Measurements from ENCODE around the gene CLDN9.

Gene CLDN9

DNA sequence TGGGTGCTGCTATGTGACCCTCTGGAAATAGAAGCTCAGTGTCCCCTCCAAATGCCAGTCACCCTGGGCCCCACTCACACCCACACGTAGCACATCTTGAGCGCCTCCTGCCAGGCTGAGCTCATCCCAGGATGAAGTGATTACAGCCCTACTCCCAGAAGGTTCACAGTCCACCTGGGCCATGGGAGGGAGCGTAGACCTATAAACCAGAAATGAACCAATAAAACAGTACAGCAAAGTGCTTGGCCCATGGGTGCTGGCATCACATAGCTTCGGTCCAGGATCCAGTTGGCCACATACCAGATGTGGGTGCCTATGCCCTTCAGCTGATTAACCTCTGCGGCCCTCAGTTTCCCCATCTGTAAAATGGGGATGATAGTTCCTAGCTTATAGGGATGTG, 26.2 kb downstream of the CLDN9 start:
- FAIRE-seq (no peak), DNase-seq (ENCODE audit: insufficient read length, low spot score) (no peak)
- TF ChIP-seq TAF1 (IDR thresholded peaks at IDR 0.05; ENCODE audit: low read depth, low read length) (no peak), PAX5 (IDR thresholded peaks at IDR 0.05; ENCODE audit: insufficient read depth, low read length, severe bottlenecking) (no peak), POU2F2 (IDR thresholded peaks at IDR 0.05; ENCODE audit: low read depth, low read length) (no peak), POLR2A (IDR thresholded peaks at IDR 0.05; ENCODE audit: low read depth, low read length) (no peak), SPI1 (IDR thresholded peaks at IDR 0.05; ENCODE audit: low read depth, low read length) (no peak), POLR2AphosphoS5 (IDR thresholded peaks at IDR 0.05; ENCODE audit: low read depth, low read length) (no peak)

DNA sequence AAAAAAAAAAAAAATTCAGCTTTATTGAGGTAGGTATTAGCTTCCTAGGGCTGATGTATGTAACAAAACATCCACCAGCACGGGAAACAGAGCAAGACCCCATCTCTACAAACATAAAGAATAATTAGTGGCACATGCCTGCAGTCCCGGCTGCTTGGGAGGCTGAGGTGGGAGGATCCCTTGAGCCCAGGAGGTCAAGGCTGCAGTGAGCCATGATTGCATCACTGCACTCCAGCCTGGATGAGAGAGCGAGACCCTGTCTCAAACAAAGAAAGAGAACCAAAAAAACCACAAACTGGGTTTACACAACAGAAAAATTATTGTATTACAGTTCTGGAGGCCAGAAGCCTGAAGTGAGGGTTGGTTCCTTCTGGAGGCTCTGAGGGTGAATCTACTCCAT, 29.7 kb downstream of the CLDN9 start:
- DNase-seq (ENCODE audit: insufficient read length, low spot score): no peak
- TF ChIP-seq SPI1 (IDR thresholded peaks at IDR 0.05; ENCODE audit: low read depth, low read length): no peak
- no peak for TF ChIP-seq PAX5 (IDR thresholded peaks at IDR 0.05; ENCODE audit: insufficient read depth, low read length, severe bottlenecking)
- TF ChIP-seq POU2F2 (IDR thresholded peaks at IDR 0.05; ENCODE audit: low read depth, low read length): no peak
- TF ChIP-seq POLR2A (IDR thresholded peaks at IDR 0.05; ENCODE audit: low read depth, low read length): no peak
- no peak for TF ChIP-seq POLR2AphosphoS5 (IDR thresholded peaks at IDR 0.05; ENCODE audit: low read depth, low read length)
- no peak for TF ChIP-seq TAF1 (IDR thresholded peaks at IDR 0.05; ENCODE audit: low read depth, low read length)
- no peak for FAIRE-seq

DNA sequence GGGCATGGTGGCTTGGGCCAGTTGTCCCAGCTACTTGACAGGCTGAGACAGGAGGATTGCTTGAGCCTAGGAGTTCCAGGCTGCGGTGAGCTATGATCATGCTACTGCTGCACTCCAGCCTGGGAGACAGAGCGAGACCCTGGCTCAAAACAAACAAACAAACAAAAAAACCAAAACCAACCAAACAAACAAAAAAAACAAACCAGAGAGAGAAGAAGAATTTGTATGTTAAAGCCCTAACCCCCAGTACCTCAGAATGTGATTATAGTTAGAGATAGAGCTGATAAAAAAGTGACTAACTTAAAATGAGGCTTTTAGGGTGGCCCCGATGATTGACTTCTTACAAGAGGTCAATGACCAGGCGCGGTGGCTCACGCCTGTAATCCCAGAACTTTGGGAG, 32.0 kb downstream of the CLDN9 start:
- DNase-seq (ENCODE audit: insufficient read length, low spot score): no peak
- no peak for FAIRE-seq
- TF ChIP-seq TAF1 (IDR thresholded peaks at IDR 0.05; ENCODE audit: low read depth, low read length) (no peak), PAX5 (IDR thresholded peaks at IDR 0.05; ENCODE audit: insufficient read depth, low read length, severe bottlenecking) (no peak), POLR2A (IDR thresholded peaks at IDR 0.05; ENCODE audit: low read depth, low read length) (no peak), POLR2AphosphoS5 (IDR thresholded peaks at IDR 0.05; ENCODE audit: low read depth, low read length) (no peak), SPI1 (IDR thresholded peaks at IDR 0.05; ENCODE audit: low read depth, low read length) (no peak), POU2F2 (IDR thresholded peaks at IDR 0.05; ENCODE audit: low read depth, low read length) (no peak)

DNA sequence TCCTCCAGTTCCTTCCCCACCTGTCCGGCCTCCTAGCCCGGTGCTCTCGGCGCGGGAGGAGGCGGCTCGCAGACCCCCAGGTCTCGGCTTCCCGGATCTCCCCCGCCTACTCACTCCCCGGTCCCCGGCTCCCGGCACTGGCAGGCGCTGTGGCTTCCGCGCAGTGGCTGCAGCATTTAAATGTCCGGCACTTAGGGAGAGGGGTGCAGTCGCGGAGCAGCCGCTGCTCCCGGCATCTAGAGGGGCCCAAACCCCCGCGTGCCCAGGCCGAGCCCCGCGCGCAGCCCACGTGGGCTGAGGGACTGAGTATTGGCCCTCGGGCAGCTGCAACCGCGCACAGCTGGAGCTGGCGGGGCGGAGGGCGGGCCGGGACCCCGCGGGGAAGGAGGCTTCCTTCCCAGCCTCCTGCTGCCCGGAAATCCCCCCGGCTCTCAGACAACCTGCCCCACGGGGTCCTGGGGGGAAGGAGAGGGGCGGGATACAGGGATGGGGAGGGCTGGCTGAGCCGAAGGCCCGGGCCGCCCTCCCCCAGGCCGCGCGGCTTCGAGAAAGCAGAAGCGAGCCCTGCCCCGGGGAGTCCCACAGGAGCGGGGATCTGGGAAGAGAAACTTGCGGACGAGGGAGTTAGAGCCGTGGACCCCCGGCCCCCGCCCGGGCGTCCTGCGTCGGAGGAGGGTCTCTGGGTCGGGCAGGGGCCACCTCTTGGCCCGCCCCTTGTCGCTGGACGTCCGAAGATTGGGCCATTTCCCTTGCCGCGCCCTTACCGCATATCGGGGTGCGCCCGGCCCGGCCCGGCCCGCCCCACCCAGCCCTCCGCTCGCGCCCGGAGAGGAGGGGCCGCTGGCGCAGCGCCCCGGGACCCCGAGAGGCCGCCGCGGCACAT, 33.3 kb downstream of the CLDN9 start, which contains the start of gene MMP25:
TSS of gene MMP25 (plus strand) at position 804 of the 883 bp plus-strand sequence. CDS start 357 bp downstream, outside the sequence.
- FAIRE-seq: peak; percentile 51
- DNase-seq (ENCODE audit: insufficient read length, low spot score): no peak
- peak; percentile 81 for TF ChIP-seq SPI1 (IDR thresholded peaks at IDR 0.05; ENCODE audit: low read depth, low read length)
- TF ChIP-seq PAX5 (IDR thresholded peaks at IDR 0.05; ENCODE audit: insufficient read depth, low read length, severe bottlenecking): no peak

DNA sequence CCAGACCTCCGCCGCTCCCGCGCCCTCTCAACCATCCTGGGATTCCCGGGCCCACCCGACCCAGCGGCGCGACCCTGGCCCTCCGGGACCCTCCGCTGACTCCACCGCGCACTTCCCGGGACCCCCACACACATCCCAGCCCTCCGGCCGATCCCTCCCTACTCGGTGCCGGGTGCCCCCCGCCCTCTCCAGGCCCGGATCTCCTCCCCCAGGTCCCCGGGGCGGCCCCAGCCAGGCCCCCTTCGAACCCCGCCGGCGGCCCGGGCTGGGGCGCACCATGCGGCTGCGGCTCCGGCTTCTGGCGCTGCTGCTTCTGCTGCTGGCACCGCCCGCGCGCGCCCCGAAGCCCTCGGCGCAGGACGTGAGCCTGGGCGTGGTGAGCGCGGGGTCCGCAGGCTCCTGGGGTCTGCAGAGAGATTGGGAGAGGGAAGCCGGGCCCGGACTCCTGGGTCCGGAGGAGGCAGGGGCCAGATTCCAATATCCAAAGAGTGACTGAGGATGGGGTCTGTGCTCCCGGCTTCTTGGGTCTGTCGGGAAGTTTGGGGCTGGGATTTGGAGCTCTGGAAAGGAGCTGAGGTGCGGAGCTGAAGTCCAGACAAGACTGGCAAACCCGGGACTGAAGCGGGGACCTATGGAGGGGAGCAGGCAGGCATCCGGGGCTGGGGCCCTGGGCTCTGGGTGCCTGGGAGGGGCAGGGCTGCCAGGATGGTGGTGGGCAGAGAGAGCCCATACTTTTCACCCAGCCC, 34.1 kb downstream of the CLDN9 start:
- DNase-seq (ENCODE audit: insufficient read length, low spot score): no peak
- TF ChIP-seq PAX5 (IDR thresholded peaks at IDR 0.05; ENCODE audit: insufficient read depth, low read length, severe bottlenecking) (no peak), POLR2A (IDR thresholded peaks at IDR 0.05; ENCODE audit: low read depth, low read length) (no peak), SPI1 (IDR thresholded peaks at IDR 0.05; ENCODE audit: low read depth, low read length) (no peak), POU2F2 (IDR thresholded peaks at IDR 0.05; ENCODE audit: low read depth, low read length) (no peak), POLR2AphosphoS5 (IDR thresholded peaks at IDR 0.05; ENCODE audit: low read depth, low read length) (no peak), TAF1 (IDR thresholded peaks at IDR 0.05; ENCODE audit: low read depth, low read length) (no peak)
- FAIRE-seq: no peak

DNA sequence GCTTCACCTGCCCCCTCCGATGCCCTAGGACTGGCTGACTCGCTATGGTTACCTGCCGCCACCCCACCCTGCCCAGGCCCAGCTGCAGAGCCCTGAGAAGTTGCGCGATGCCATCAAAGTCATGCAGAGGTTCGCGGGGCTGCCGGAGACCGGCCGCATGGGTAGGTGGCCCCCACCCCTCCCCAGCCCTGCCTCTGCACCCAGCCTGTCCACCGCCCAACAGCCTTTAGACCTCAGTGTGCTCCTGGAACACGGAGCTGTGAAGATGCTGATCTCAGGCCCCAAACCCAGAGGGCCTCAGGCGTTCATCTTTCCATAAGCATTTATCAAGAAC, 34.6 kb downstream of the CLDN9 start:
- DNase-seq (ENCODE audit: insufficient read length, low spot score): no peak
- no peak for TF ChIP-seq POLR2A (IDR thresholded peaks at IDR 0.05; ENCODE audit: low read depth, low read length)
- no peak for TF ChIP-seq POU2F2 (IDR thresholded peaks at IDR 0.05; ENCODE audit: low read depth, low read length)
- no peak for TF ChIP-seq POLR2AphosphoS5 (IDR thresholded peaks at IDR 0.05; ENCODE audit: low read depth, low read length)
- no peak for TF ChIP-seq TAF1 (IDR thresholded peaks at IDR 0.05; ENCODE audit: low read depth, low read length)
- TF ChIP-seq PAX5 (IDR thresholded peaks at IDR 0.05; ENCODE audit: insufficient read depth, low read length, severe bottlenecking): no peak
- no peak for TF ChIP-seq SPI1 (IDR thresholded peaks at IDR 0.05; ENCODE audit: low read depth, low read length)
- no peak for FAIRE-seq

DNA sequence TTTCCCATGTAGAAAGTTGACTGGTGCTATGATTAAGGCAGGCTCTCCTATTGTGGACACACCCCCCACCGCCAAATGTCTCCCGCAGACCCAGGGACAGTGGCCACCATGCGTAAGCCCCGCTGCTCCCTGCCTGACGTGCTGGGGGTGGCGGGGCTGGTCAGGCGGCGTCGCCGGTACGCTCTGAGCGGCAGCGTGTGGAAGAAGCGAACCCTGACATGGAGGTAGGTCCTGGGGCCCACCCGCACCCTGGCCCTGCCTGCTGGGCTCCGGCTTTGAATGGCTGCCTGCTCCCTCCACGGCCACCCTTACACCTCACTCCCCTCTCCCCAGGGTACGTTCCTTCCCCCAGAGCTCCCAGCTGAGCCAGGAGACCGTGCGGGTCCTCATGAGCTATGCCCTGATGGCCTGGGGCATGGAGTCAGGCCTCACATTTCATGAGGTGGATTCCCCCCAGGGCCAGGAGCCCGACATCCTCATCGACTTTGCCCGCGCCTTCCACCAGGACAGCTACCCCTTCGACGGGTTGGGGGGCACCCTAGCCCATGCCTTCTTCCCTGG, 37.3 kb downstream of the CLDN9 start:
- DNase-seq (ENCODE audit: insufficient read length, low spot score): no peak
- no peak for FAIRE-seq
- no peak for TF ChIP-seq SPI1 (IDR thresholded peaks at IDR 0.05; ENCODE audit: low read depth, low read length)
- no peak for TF ChIP-seq POLR2A (IDR thresholded peaks at IDR 0.05; ENCODE audit: low read depth, low read length)
- TF ChIP-seq POLR2AphosphoS5 (IDR thresholded peaks at IDR 0.05; ENCODE audit: low read depth, low read length): no peak
- TF ChIP-seq TAF1 (IDR thresholded peaks at IDR 0.05; ENCODE audit: low read depth, low read length): no peak
- no peak for TF ChIP-seq POU2F2 (IDR thresholded peaks at IDR 0.05; ENCODE audit: low read depth, low read length)
- no peak for TF ChIP-seq PAX5 (IDR thresholded peaks at IDR 0.05; ENCODE audit: insufficient read depth, low read length, severe bottlenecking)

DNA sequence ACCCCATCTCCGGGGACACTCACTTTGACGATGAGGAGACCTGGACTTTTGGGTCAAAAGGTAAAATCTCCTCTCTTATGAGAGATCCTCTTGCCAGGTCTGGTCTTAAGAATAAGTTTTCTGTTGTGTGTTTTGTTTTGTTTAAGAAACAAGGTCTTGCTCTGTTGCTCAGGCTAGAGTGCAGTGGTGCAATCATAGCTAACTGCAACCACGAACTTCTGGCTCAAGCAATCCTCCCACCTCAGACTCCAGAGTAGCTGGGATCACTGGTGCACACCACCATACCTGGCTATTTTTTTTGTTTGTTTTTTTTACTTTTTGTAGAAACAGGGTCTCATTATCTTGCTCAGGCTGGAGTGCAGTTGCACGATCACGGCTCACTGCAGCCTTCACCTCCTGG, 37.8 kb downstream of the CLDN9 start:
- FAIRE-seq (peak; percentile 65), DNase-seq (ENCODE audit: insufficient read length, low spot score) (no peak)
- TF ChIP-seq SPI1 (IDR thresholded peaks at IDR 0.05; ENCODE audit: low read depth, low read length) (no peak), POLR2A (IDR thresholded peaks at IDR 0.05; ENCODE audit: low read depth, low read length) (no peak), TAF1 (IDR thresholded peaks at IDR 0.05; ENCODE audit: low read depth, low read length) (no peak)

DNA sequence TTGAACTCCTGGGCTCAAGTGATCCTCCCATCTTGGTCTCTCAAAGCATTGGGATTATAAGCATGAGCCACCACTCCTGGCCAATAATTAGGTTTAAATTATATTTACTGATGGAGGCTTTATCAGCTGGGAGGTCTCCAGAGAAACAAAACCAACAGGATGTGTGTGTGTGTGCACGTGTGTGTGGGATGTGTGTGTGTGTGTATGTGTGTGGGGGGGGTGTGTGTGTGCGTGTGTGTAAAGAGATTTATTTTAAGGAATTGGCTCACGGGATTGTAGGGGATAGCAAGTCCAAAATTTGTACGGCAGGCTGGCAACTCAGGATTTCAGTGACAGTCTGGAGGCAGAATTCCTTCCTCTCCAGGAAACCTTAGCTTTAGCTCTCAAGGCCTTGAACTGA, 38.3 kb downstream of the CLDN9 start:
- FAIRE-seq (no peak), DNase-seq (ENCODE audit: insufficient read length, low spot score) (no peak)
- TF ChIP-seq POLR2A (IDR thresholded peaks at IDR 0.05; ENCODE audit: low read depth, low read length) (no peak), PAX5 (IDR thresholded peaks at IDR 0.05; ENCODE audit: insufficient read depth, low read length, severe bottlenecking) (no peak), POU2F2 (IDR thresholded peaks at IDR 0.05; ENCODE audit: low read depth, low read length) (no peak), POLR2AphosphoS5 (IDR thresholded peaks at IDR 0.05; ENCODE audit: low read depth, low read length) (no peak), TAF1 (IDR thresholded peaks at IDR 0.05; ENCODE audit: low read depth, low read length) (no peak), SPI1 (IDR thresholded peaks at IDR 0.05; ENCODE audit: low read depth, low read length) (no peak)
